GM12872 (cell line): ENCODE measurements around the gene NMNAT2.

Experiments
- TF ChIP-seq, protein P1 (sequence below): IDR thresholded peaks from 3 replicates; pipeline ENCODE4 v1.5.1; 2011; ENCODE audit warnings: low read depth, mild to moderate bottlenecking, low read length, moderate library complexity; ENCODE audit not compliant: insufficient read depth

Gene NMNAT2

DNA sequence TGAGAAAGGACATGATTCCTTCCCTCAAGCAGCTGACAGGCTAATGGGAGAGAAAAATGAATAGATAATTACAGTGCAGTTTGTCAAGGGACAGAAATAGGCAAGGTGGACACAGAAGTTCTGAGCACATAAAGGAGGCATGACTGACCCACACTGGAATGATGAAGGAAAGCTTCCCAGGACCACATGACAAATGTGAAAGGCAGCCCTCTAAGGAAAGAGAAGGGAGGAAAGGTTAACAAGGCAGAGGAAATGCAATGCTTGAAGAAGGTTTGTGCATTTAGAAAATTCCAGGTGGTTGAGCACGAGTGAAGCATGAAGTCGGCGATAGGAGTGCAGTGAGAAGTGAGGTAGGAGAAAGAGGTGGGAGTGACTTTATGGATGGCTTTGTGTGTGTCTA, 194.7 kb downstream of the NMNAT2 start:
- TF ChIP-seq, protein P1, sequence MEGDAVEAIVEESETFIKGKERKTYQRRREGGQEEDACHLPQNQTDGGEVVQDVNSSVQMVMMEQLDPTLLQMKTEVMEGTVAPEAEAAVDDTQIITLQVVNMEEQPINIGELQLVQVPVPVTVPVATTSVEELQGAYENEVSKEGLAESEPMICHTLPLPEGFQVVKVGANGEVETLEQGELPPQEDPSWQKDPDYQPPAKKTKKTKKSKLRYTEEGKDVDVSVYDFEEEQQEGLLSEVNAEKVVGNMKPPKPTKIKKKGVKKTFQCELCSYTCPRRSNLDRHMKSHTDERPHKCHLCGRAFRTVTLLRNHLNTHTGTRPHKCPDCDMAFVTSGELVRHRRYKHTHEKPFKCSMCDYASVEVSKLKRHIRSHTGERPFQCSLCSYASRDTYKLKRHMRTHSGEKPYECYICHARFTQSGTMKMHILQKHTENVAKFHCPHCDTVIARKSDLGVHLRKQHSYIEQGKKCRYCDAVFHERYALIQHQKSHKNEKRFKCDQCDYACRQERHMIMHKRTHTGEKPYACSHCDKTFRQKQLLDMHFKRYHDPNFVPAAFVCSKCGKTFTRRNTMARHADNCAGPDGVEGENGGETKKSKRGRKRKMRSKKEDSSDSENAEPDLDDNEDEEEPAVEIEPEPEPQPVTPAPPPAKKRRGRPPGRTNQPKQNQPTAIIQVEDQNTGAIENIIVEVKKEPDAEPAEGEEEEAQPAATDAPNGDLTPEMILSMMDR = no peak

DNA sequence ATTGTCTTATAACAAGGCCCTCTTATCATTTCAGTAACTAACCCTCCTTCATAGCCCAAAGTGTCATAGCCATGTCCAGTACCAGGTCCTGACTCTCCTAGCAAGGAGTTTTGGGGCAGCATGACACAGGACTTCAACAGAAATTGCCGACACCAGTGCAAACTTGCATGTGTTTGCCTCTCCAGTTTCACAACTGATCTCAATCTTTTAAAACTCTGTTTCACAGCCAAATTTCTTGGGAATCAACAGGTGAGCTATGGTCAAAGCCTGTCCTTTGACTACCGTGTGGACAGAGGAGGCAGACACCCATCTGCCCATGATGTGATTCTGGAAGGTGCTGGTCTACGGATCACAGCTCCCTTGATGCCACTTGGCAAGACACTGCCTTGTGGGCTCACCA, 195.3 kb downstream of the NMNAT2 start:
- TF ChIP-seq, protein P1 = no peak

DNA sequence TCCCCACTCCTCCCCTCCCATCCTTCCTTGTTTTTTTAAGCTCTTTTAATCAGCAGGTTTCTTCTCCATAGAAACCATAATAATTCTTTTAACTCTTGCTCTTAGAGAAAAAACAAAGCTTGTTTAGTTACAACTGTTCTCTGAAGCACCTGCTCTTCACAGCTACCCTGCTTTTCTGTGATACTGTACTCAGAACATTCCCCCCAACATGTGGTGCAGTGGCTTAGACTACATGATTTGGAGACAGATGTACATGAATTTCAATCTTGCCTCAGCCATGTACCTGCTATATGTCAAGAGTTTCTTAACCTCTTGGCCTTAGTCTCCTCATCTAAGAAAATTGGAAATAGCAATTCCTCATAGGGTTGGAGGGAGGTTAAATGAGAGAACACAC, 198.6 kb downstream of the NMNAT2 start:
- TF ChIP-seq, protein P1 = no peak

DNA sequence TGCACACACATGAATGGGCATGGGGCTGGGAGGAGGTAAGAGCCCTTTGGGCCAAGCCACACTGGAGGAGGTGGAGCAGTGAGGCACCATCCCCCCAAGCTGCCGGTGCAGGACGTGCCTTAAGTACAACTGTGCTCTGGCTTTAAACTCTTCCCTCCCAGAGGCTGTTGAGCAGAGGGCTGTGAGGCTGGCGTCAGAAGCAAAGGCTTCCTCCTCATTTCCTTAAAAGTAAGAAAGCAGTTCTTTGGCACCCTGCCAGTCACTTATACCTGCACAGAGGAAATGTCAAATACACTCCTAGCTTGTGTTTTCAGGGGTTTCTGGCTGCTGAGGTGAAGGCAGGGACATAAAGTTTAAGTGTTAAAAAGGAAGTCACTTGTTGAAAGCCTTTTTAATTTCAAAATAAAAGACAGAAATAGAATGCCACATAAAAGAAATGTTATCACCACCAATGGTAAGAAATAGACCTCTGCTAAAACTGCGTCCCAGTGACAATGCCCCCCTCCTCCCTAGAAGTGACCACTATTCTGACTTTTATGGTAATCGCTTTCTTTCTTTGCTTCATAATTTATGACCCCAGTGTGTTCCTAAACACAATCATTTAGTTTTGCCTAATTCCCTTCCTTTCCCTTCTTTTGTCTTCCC, 199.1 kb downstream of the NMNAT2 start:
- TF ChIP-seq, protein P1 = no peak

DNA sequence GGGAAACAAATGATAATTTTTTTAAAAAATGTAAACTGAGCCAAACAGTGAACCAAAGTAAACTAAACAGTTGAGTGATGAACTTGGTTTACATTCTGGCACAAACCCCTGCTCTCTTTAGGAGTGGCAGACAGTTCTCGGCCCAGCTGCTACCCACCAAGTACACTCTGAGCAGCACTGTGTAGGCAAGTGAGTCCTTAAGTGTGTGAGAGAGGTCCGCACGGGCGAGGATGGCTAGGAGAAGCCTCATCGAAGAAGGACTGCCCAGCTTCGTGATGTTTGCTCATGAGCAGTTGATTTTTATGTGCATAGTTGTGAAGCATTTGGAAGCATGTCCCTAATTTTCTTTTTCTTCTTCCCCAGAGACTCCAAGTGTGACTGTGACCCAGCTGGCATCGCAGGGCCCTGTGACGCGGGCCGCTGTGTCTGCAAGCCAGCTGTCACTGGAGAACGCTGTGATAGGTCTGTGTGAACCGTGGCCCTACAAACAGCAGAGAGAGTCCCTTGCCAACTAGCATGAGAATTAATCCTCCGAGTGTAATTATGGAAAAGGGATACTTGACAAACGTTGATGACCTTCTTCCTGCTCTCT, 200.1 kb downstream of the NMNAT2 start:
- TF ChIP-seq, protein P1 = no peak

DNA sequence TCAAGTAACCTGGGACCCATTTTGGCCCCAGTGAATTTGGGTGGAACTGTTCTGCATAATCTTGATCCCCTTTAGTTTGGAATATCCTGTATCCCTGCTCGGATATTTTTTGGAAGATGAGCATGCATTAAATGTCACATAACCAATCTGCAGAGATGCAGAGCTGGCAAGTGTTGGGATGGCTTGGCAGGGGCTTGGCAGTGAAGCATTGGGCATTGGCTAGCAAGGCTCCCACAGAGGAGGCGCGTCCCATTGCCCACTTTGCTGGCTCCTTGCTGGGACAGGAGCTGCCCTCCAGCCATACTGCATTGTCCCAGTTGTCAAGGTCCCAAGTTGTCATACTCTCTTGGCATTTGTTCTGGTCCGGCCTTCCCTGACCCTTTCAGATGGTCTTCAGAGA, 202.2 kb downstream of the NMNAT2 start:
- TF ChIP-seq, protein P1 = no peak

DNA sequence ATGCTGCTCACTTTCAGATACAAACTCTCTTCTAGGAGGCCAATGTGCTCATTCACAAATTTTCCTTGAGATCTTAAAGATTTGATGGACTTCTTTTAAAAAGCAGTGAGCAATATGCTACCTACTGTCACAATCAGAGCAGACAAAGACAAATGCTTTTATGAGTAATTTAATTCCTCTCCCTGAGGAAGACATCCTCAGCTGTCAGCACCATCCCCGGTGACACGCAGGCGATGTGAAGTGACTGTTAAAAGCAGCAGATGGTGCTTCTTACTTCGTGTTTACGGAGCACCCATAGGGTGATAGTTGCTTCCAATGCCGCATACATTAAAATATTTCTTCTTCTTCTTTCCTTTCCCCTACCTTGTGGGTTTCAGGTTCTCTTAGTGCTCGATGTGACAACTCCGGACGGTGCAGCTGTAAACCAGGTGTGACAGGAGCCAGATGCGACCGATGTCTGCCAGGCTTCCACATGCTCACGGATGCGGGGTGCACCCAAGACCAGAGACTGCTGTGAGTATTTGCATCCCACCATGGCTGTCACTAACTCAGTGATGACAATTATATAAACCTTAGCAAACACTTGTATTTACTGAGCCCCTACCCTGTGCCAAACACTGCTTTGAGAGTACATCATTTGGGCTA, 203.0 kb downstream of the NMNAT2 start:
- TF ChIP-seq, protein P1 = no peak
